Stimulated activated naive CD4-positive, alpha-beta T cell treated with Interleukin-2 at 50 U/mL for 16 hours (primary cell): ENCODE results near the gene SYNJ2.

Experiments used
- DNase-seq: peaks from one replicate; lab custom pipeline; 2025; lab: John Stamatoyannopoulos, UW

SYNJ2 gene

GRCh38 chr6:158026901-158027589, 45.4 kb downstream of the SYNJ2 start:
- no peak for DNase-seq

- no peak for DNase-seq
Observed at GRCh38 chr6:158027590-158028285, 46.1 kb downstream of the SYNJ2 start.

GRCh38 chr6:158028421-158028820, 46.8 kb downstream of the SYNJ2 start:
- no peak for DNase-seq

- no peak for DNase-seq
Observed at GRCh38 chr6:158028876-158029275, 47.2 kb downstream of the SYNJ2 start.

DNA sequence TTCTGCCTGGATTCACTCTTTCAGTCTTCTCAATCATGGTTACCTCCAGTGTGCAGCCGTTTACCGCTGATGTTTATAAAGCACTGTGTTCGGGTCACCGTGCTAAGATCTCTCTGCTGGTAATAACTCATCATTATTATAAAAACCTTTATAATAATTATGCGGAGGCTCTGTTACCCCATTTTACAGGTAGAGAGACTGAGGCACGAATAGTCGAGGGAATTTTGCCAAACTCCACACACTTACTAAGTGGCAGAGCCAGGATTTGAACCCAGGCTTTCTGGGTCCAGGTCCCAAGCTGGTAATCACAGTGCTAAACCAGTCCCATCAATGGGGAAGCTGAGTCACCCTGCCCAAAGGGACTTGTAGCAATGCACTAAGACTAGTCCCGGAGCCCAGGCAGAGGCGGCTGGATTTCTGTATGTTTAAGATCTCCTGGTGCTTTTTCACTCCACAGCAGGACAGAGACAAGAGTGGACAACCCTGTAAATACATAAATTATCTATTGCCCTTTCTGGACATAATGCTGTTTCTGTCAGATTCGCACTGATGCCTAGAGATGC, 48.1 kb downstream of the SYNJ2 start:
- DNase-seq: no peak

DNA sequence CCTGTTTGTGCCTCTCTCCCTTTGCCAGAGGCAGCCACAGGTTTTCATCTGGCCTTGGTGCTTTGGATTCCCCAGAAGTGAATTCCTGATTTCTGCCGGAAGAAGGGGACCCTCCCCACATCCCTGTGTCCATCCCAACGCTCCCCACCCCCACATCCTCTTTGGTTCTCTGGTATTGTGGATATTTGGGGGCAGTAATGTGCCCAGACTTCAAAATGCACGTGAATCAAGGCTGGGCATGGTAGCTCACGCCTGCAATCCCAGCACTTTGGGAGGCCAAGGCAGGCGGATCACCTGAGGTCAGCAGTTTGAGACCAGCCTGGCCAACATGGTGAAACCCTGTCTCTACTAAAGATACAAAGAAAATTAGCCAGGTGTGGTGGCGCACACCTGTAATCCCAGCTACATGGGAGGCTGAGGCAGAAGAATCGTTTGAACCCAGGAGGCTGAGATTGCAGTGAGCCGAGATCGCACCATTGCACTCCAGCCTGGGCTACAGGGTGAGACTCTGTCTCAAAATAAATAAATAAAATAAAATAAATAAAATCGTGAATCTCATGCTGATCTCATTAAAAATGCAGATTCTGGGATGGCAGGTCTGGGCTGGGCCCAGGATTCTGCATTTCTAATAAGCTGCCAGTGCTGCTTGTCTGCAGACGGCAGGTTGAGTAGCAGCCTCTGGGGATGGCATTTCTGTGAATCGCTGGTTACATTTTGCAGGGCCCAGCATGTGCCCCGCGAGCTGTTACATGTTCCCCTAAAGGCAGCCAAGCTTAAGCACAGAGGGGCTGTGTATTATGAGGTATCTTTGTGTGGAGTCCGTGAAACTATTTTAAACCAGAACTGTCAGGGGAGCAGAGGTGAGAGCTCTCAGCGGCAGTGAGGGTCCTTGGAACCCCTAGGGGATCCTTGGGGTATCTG, 49.0 kb downstream of the SYNJ2 start:
- DNase-seq: no peak

- peak; percentile 29 for DNase-seq
Observed at GRCh38 chr6:158031381-158032353, 50.0 kb downstream of the SYNJ2 start.

- DNase-seq: no peak
Observed at GRCh38 chr6:158032354-158032733, 50.7 kb downstream of the SYNJ2 start.

DNA sequence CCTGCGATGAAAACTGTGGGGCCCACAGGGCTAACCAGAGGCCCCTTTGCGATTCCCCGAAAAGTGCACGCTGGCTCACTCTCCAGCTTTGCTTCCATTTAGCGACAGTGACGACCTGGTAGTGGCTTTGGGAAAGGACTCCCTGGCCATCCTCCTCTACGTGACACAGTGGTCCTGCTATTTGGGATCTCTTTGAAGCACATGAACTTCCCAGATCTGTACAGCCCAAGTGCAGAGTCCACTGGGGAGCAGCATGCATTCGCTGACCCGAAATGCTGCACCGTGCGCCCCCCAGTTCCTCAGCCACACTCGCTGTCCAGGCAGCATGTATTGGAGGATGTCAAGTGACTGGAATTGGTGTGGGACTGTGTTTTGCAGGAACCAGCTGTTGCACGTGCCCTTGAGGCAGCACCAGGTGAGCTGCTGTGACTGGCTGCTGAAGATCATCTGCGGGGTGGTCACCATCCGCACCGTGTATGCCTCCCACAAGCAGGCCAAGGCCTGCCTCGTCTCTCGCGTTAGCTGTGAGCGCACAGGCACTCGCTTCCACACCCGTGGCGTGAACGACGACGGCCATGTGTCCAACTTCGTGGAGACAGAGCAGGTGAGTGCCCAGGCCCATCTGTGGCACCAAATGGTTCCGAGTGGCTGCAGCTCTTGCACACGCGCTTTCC, 51.6 kb downstream of the SYNJ2 start:
- DNase-seq: no peak

DNA sequence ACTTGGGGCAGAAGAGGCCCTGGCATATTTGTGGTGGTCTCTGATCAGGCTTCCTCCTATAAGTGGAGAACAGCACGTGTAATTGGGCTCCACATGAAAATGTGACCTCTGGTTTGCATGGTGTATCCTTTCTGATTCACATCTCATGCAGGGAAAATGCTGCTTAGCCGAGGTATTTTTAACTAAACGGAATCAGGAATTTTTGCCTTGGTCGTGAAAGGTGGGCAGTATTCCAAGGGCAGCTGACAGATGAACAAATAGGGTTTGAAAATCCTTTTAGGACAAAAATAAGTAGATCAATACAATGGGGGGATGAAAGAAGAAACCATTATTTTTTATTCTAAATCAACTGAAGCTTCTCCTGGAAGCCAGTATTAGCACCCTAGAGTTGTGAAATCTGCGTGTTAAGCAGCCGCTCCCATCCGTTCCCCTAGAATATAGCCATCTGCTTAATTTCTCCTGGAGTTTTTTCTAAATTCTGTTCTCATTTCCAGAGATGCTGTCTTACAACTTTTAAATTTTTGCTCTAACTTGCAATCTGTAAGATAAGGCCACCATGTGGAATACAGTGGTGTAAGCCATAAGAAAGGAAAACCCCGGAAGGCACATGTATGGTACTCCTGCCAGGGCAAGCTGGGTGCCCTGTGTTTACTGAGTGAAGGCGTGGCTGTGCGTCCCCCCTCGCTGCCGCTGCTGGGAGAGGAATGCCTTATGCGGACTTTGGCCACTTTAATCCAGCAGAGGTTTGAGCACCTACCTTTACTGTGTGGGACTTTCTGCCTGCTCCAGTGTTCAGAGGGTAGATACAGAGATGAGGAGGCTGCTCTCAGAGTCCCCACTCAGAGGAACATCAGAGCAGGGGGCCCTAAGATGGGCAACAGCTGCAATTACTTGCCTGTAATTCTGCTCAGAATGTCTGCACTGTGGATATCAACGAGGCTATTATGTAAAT, 52.4 kb downstream of the SYNJ2 start:
- DNase-seq: no peak

DNA sequence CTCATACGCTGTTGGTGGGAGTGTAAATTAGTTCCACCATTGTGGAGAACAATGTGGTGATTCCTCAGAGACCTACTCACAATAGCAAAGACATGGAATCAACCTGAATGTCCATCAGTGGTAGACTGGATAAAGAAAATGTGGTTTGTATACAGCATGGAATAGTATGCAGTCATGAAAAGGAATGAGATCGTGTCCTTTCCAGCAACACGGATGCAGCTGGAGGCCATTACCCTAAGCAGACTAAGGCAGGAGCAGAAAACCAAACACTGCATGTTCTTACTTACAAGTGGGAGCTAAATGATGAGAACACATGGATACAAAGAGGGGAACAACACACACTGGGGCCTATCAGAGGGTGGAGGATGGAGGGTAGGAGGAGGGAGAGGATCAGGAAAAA, 54.6 kb downstream of the SYNJ2 start:
- DNase-seq: no peak

- DNase-seq: no peak
Observed at GRCh38 chr6:158037021-158037420, 55.4 kb downstream of the SYNJ2 start.

- DNase-seq: no peak
Observed at GRCh38 chr6:158037771-158038170, 56.1 kb downstream of the SYNJ2 start.

- no peak for DNase-seq
Observed at GRCh38 chr6:158038291-158039177, 56.9 kb downstream of the SYNJ2 start.

DNA sequence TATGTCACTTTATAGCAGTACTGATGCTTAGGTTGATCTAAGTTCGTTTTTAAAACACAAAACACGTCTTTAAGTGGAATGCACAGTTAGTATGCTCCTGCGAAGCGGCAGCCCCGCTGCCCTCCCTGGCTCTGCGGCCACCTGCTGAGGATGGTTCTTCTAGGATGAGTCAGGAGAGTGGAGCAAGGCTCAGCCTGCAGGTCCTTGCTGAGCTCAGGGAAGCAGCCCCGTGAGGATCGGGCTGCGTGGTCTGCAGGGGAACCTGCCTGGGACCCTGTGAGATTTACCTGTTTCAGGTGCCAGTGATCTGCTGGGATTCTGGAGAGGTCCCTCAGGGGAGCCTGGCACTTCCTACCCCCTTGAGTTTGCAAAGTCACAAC, 57.5 kb downstream of the SYNJ2 start:
- DNase-seq: no peak

DNA sequence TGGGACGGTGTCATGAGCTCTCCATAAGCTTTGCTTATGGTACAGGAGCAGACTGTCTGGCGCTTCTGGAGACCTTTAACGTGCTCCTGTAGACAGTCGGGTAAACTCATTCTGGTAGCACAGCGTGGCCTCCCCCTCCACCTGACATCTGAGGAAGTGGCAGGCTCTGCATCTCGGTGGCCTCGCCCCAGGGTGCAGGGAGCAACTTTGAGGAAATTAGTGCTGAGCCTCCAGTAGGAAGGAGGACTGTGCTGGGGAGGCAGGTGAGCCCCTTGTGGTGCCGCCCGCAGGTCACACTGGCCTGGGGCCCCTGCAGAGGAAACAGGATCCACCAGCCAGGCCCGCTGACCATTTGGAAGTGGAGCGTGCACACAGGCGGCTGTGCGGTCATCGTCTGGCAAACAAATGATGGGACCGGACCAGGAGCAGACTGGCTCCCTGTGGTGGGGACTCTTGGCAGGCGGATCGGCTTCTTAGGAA, 57.9 kb downstream of the SYNJ2 start:
- no peak for DNase-seq

DNA sequence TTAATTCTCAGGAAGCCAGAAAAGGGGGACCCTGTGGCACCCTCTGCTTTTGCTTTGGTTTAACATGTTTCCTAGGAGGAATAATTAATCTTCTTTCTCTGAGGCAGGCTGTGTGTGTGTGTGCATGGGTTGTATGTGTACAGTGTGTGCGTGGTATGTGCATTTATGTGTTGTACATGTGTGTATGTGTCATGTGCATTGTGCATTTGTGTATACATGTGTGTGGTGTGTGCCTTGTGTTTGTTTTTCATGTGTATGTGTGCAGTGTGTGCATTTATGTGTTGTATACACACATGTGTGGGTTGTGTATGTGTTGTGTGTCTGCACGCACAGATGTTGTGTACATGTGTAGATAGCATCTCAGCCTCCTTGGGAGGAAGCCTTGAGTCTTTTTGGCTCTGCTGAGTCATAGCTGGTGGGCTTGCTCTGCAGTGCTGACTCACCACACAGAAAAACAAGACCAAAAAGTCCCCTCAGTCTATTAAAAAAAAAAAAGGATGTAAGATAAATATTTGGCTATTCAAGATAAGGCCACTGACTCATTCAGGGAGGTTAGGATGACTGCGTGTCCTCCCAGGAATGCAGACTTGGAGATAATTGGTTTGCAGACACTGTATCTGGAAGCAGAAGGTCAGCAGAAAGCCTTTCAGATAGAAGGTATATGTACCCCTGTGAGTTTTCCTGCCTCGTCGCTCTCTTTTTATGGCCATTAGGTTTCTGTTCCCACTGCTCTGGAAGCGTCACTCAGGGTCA, 58.6 kb downstream of the SYNJ2 start:
- peak; percentile 36 for DNase-seq
